ENCODE data around the gene ANKRD10.

ANKRD10 gene

GRCh38 chr13:110828705-110829104 is 86.2 kb downstream of the ANKRD10 start:
- no peak for DNase-seq
